BLaER1 treated with 17β-estradiol and CSF1 and Interleukin-3, amounts not matched to agents 10 nM and 100 nM (cell line): ENCODE measurements around the gene ALDH1B1.

Experiments used
- H3K27ac ChIP-seq, 11 experiments: shearing (Covaris generic); formaldehyde crosslinking; 2 replicates each; pipeline ENCODE4 v1.8.1; 2022
- H3K27me3 ChIP-seq, 11 experiments: shearing (Covaris generic); formaldehyde crosslinking; 2 replicates each; pipeline ENCODE4 v1.8.1; 2022
- H3K36me3 ChIP-seq, 11 experiments: shearing (Covaris generic); formaldehyde crosslinking; 2 replicates each; pipeline ENCODE4 v1.8.1; 2022
- H3K4me1 ChIP-seq, 10 experiments: shearing (Covaris generic); formaldehyde crosslinking; 2 replicates each; pipeline ENCODE4 v1.8.1; 2022
- H3K4me2 ChIP-seq, 11 experiments: shearing (Covaris generic); formaldehyde crosslinking; 2 replicates each; pipeline ENCODE4 v1.8.1; 2022
- H3K4me3 ChIP-seq, 10 experiments: shearing (Covaris generic); formaldehyde crosslinking; 2 replicates each; pipeline ENCODE4 v1.8.1; 2022
- H3K9ac ChIP-seq, 11 experiments: shearing (Covaris generic); formaldehyde crosslinking; 2 replicates each; pipeline ENCODE4 v1.8.1; 2022
- H3K9me3 ChIP-seq, 11 experiments: shearing (Covaris generic); formaldehyde crosslinking; replicated peaks in 1 of 11; 2 replicates each; pipeline ENCODE4 v1.8.1; 2022
- H4K20me1 ChIP-seq, 11 experiments: shearing (Covaris generic); formaldehyde crosslinking; 2 replicates each; pipeline ENCODE4 v1.8.1; 2022
- Cebpa-rat ChIP-seq, 11 experiments: shearing (Covaris generic); IDR thresholded peaks; 2 replicates each; pipeline ENCODE4 v1.8.1; 2022

Gene ALDH1B1

GRCh38 chr9:38436708-38437107, 44.2 kb downstream of the ALDH1B1 start:
- no peak overlapping the region for H3K9ac ChIP-seq
- no peaks in the 10 kb centered on the region for H3K36me3 ChIP-seq
- H3K9me3 ChIP-seq: peaks cover 0 to 4% (median 0%) of the 10 kb centered on the region in 11 experiments; a peak in 1 of 22 replicates
- H3K4me1 ChIP-seq: peaks cover 23 to 52% (median 41%) of the 10 kb centered on the region in 10 experiments
- H3K4me3 ChIP-seq: no peak overlapping the region
- TF ChIP-seq Cebpa-rat (IDR thresholded peaks at IDR 0.05): no peak
- no peak overlapping the region for H3K27ac ChIP-seq
- no peaks in the 10 kb centered on the region for H3K27me3 ChIP-seq
- H3K4me2 ChIP-seq: peak overlapping the region in 2 of 11 experiments; percentile 48 to 50; a peak in 3 of 22 replicates
- H4K20me1 ChIP-seq: no peaks in the 10 kb centered on the region

GRCh38 chr9:38437193-38437823, 44.8 kb downstream of the ALDH1B1 start:
- H4K20me1 ChIP-seq: no peaks in the 10 kb centered on the region
- H3K27ac ChIP-seq: no peak overlapping the region; a peak in 1 of 22 replicates
- H3K36me3 ChIP-seq: no peaks in the 10 kb centered on the region
- TF ChIP-seq Cebpa-rat (IDR thresholded peaks at IDR 0.05): no peak
- H3K4me2 ChIP-seq: peak overlapping the region in 9 of 11 experiments; percentile 14 to 75 (median 48); a peak in 15 of 22 replicates
- H3K27me3 ChIP-seq: no peaks in the 10 kb centered on the region
- no peak overlapping the region for H3K9ac ChIP-seq
- H3K4me3 ChIP-seq: no peak overlapping the region
- peaks cover 17 to 46% (median 35%) of the 10 kb centered on the region in 10 experiments for H3K4me1 ChIP-seq
- peaks cover 0 to 4% (median 0%) of the 10 kb centered on the region in 11 experiments; a peak in 1 of 22 replicates for H3K9me3 ChIP-seq

- Histone ChIP-seq H4K20me1 (no peaks in the 10 kb centered on the region), H3K4me3 (no peak overlapping the region), H3K36me3 (no peaks in the 10 kb centered on the region), H3K4me1 (peaks cover 9 to 40% (median 20%) of the 10 kb centered on the region in 10 experiments), H3K27me3 (no peaks in the 10 kb centered on the region), H3K27ac (no peak overlapping the region), H3K9ac (no peak overlapping the region), H3K4me2 (no peak overlapping the region), H3K9me3 (peaks cover 0 to 4% (median 0%) of the 10 kb centered on the region in 11 experiments; a peak in 1 of 22 replicates)
- no peak for TF ChIP-seq Cebpa-rat (IDR thresholded peaks at IDR 0.05)
Measured at GRCh38 chr9:38439291-38439915, 46.9 kb downstream of the ALDH1B1 start.

- H3K4me2 ChIP-seq: no peak overlapping the region; a peak in 2 of 22 replicates
- H3K36me3 ChIP-seq: no peaks in the 10 kb centered on the region
- H4K20me1 ChIP-seq: no peaks in the 10 kb centered on the region
- peaks cover 0 to 4% (median 0%) of the 10 kb centered on the region in 11 experiments; a peak in 1 of 22 replicates for H3K9me3 ChIP-seq
- TF ChIP-seq Cebpa-rat (IDR thresholded peaks at IDR 0.05): no peak
- no peaks in the 10 kb centered on the region for H3K27me3 ChIP-seq
- no peak overlapping the region for H3K27ac ChIP-seq
- peaks cover 4 to 36% (median 15%) of the 10 kb centered on the region in 10 experiments for H3K4me1 ChIP-seq
- H3K4me3 ChIP-seq: no peak overlapping the region
- H3K9ac ChIP-seq: no peak overlapping the region
Measured at GRCh38 chr9:38439916-38440301, 47.4 kb downstream of the ALDH1B1 start.

GRCh38 chr9:38440516-38440915, 48.0 kb downstream of the ALDH1B1 start:
- no peak for TF ChIP-seq Cebpa-rat (IDR thresholded peaks at IDR 0.05)
- H4K20me1 ChIP-seq: no peaks in the 10 kb centered on the region
- peaks cover 0 to 40% (median 13%) of the 10 kb centered on the region in 10 experiments; a peak in 17 of 20 replicates for H3K4me1 ChIP-seq
- H3K9me3 ChIP-seq: peaks cover 0 to 4% (median 0%) of the 10 kb centered on the region in 11 experiments; a peak in 1 of 22 replicates
- no peak overlapping the region for H3K27ac ChIP-seq
- H3K9ac ChIP-seq: no peak overlapping the region
- no peaks in the 10 kb centered on the region for H3K36me3 ChIP-seq
- peak overlapping the region in 3 of 11 experiments; percentile 31 to 68 (median 63); a peak in 5 of 22 replicates for H3K4me2 ChIP-seq
- H3K27me3 ChIP-seq: no peaks in the 10 kb centered on the region
- no peak overlapping the region for H3K4me3 ChIP-seq

- Histone ChIP-seq H3K4me1 (peaks cover 0 to 43% (median 12%) of the 10 kb centered on the region in 10 experiments; a peak in 16 of 20 replicates), H3K4me3 (no peak overlapping the region), H3K36me3 (no peaks in the 10 kb centered on the region), H3K9me3 (peaks cover 0 to 4% (median 0%) of the 10 kb centered on the region in 11 experiments; a peak in 1 of 22 replicates), H3K4me2 (peak overlapping the region in 2 of 11 experiments; percentile 63 to 68; a peak in 3 of 22 replicates), H3K27me3 (no peaks in the 10 kb centered on the region), H3K9ac (no peak overlapping the region), H4K20me1 (no peaks in the 10 kb centered on the region), H3K27ac (no peak overlapping the region)
- no peak for TF ChIP-seq Cebpa-rat (IDR thresholded peaks at IDR 0.05)
Measured at GRCh38 chr9:38441347-38442085, 49.0 kb downstream of the ALDH1B1 start.

- Histone ChIP-seq H3K9me3 (no peaks in the 10 kb centered on the region), H4K20me1 (no peaks in the 10 kb centered on the region), H3K27ac (no peak overlapping the region), H3K9ac (no peak overlapping the region), H3K36me3 (no peaks in the 10 kb centered on the region), H3K4me2 (no peak overlapping the region), H3K4me3 (no peak overlapping the region), H3K4me1 (peaks cover 0 to 36% (median 7%) of the 10 kb centered on the region in 10 experiments; a peak in 16 of 20 replicates), H3K27me3 (no peaks in the 10 kb centered on the region)
- TF ChIP-seq Cebpa-rat (IDR thresholded peaks at IDR 0.05): no peak
Measured at GRCh38 chr9:38442473-38443096, 50.1 kb downstream of the ALDH1B1 start.

- no peaks in the 10 kb centered on the region for H3K9me3 ChIP-seq
- H3K4me1 ChIP-seq: peaks cover 0 to 31% (median 4%) of the 10 kb centered on the region in 10 experiments; a peak in 9 of 20 replicates
- H4K20me1 ChIP-seq: no peaks in the 10 kb centered on the region
- no peak overlapping the region for H3K27ac ChIP-seq
- H3K9ac ChIP-seq: no peak overlapping the region
- no peaks in the 10 kb centered on the region for H3K36me3 ChIP-seq
- H3K27me3 ChIP-seq: no peaks in the 10 kb centered on the region
- H3K4me3 ChIP-seq: no peak overlapping the region
- no peak overlapping the region for H3K4me2 ChIP-seq
- no peak for TF ChIP-seq Cebpa-rat (IDR thresholded peaks at IDR 0.05)
Measured at GRCh38 chr9:38443181-38443580, 50.7 kb downstream of the ALDH1B1 start.
